ENCODE measurements around the gene SLC25A5.
"Not testable (repeated sequence)": the region's sequence is repeated elsewhere in the genome, so short reads cannot be mapped to it uniquely, and the experiment has no call there.

SLC25A5 gene

GRCh38 chrX:119503484-119503861, 35.2 kb downstream of the SLC25A5 start:
- peak overlapping the region; percentile 54 to 65 for H3K9ac ChIP-seq (ENCODE audit: low read depth in 1 of 2, low read length in 2 of 2)
- peaks cover 15 to 25% of the 10 kb centered on the region in 2 donors for H3K4me1 ChIP-seq (ENCODE audit: control insufficient read depth in 1 of 2, insufficient read depth in 2 of 2, low read length in 2 of 2)
- no peaks in the 10 kb centered on the region for H3K27me3 ChIP-seq (ENCODE audit: control insufficient read depth in 1 of 2, insufficient read depth in 2 of 2, low read length in 2 of 2)
- no peak overlapping the region for H3K4me3 ChIP-seq (ENCODE audit: low read depth in 1 of 2, low read length in 2 of 2)
- H3K9me3 ChIP-seq (ENCODE audit: control insufficient read depth in 1 of 2, low read length in 2 of 2): no peaks in the 10 kb centered on the region
- H3K36me3 ChIP-seq (ENCODE audit: control insufficient read depth in 1 of 2, insufficient read depth in 2 of 2, low read length in 2 of 2): no peaks in the 10 kb centered on the region
- H3K27ac ChIP-seq (ENCODE audit: low read depth, low read length): peak overlapping the region; percentile 89

- H3K27ac ChIP-seq (ENCODE audit: low read depth, low read length): not testable (repeated sequence)
These were observed 36.9 kb downstream of the SLC25A5 start for GRCh38 chrX:119505145-119505544.

DNA sequence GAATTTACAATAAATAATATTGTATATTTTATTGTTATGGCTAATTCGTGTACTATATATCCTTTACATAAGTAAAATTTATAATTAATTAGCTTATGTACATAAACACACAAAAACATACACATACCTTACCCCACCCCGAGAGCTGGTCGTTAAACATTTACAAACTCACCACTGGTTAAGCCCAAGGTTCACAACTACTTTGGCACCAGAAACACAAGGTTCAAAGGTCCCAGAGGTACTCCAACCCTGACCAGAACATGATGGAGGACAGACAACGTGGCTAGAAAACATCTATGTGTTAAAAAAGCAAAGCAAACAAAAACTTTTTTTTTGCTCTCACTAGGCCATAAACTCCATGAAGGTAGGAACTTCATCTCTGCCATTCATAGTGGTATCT, 37.7 kb downstream of the SLC25A5 start:
- no peaks in the 10 kb centered on the region for H3K36me3 ChIP-seq (ENCODE audit: control insufficient read depth in 1 of 2, insufficient read depth in 2 of 2, low read length in 2 of 2)

More at GRCh38 chrX:119505145-119505544, 36.9 kb downstream of the SLC25A5 start:
- not testable (repeated sequence) for H3K27me3 ChIP-seq (ENCODE audit: control insufficient read depth in 1 of 2, insufficient read depth in 2 of 2, low read length in 2 of 2); H3K9me3 ChIP-seq (ENCODE audit: control insufficient read depth in 1 of 2, low read length in 2 of 2); H3K36me3 ChIP-seq (ENCODE audit: control insufficient read depth in 1 of 2, insufficient read depth in 2 of 2, low read length in 2 of 2); H3K9ac ChIP-seq (ENCODE audit: low read depth in 1 of 2, low read length in 2 of 2); H3K4me3 ChIP-seq (ENCODE audit: low read depth in 1 of 2, low read length in 2 of 2)
- peaks cover 15 to 25% of the 10 kb centered on the region in 2 donors for H3K4me1 ChIP-seq (ENCODE audit: control insufficient read depth in 1 of 2, insufficient read depth in 2 of 2, low read length in 2 of 2)

DNA sequence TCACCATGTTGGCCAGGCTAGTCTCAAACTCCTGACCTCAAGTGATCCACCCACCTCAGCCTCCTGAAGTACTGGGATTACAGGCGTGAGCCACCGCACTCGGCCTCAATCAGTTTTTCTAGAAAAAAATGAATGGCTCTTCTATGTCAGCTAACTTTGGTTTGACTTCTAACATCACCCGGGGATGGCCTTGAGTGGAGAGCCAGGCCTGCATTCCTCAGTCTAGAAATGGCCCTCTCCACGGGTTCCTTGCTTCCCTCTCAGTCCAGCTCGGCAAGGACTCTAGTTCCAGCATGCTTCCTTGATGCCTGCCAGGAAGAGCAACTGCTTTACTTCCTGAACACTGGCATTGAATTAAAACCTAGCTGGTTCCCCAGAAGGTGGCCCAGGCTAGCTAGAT, 39.0 kb downstream of the SLC25A5 start:
- Histone ChIP-seq H3K27me3 (ENCODE audit: control insufficient read depth in 1 of 2, insufficient read depth in 2 of 2, low read length in 2 of 2) (no peaks in the 10 kb centered on the region), H3K4me1 (ENCODE audit: control insufficient read depth in 1 of 2, insufficient read depth in 2 of 2, low read length in 2 of 2) (peaks cover 11 to 12% of the 10 kb centered on the region in 2 donors), H3K9ac (ENCODE audit: low read depth in 1 of 2, low read length in 2 of 2) (peak overlapping the region in 1 of 2 donors; percentile 18), H3K9me3 (ENCODE audit: control insufficient read depth in 1 of 2, low read length in 2 of 2) (no peaks in the 10 kb centered on the region), H3K36me3 (ENCODE audit: control insufficient read depth in 1 of 2, insufficient read depth in 2 of 2, low read length in 2 of 2) (no peaks in the 10 kb centered on the region), H3K27ac (ENCODE audit: low read depth, low read length) (peak overlapping the region; percentile 25), H3K4me3 (ENCODE audit: low read depth in 1 of 2, low read length in 2 of 2) (no peak overlapping the region)

More for the DNA sequence above, 37.7 kb downstream of the SLC25A5 start:
- no peak overlapping the region for H3K4me3 ChIP-seq (ENCODE audit: low read depth in 1 of 2, low read length in 2 of 2)
- no peaks in the 10 kb centered on the region for H3K9me3 ChIP-seq (ENCODE audit: control insufficient read depth in 1 of 2, low read length in 2 of 2)
- H3K9ac ChIP-seq (ENCODE audit: low read depth in 1 of 2, low read length in 2 of 2): no peak overlapping the region
- H3K27me3 ChIP-seq (ENCODE audit: control insufficient read depth in 1 of 2, insufficient read depth in 2 of 2, low read length in 2 of 2): no peaks in the 10 kb centered on the region
- H3K4me1 ChIP-seq (ENCODE audit: control insufficient read depth in 1 of 2, insufficient read depth in 2 of 2, low read length in 2 of 2): peaks cover 15 to 19% of the 10 kb centered on the region in 2 donors
- no peak overlapping the region for H3K27ac ChIP-seq (ENCODE audit: low read depth, low read length)

DNA sequence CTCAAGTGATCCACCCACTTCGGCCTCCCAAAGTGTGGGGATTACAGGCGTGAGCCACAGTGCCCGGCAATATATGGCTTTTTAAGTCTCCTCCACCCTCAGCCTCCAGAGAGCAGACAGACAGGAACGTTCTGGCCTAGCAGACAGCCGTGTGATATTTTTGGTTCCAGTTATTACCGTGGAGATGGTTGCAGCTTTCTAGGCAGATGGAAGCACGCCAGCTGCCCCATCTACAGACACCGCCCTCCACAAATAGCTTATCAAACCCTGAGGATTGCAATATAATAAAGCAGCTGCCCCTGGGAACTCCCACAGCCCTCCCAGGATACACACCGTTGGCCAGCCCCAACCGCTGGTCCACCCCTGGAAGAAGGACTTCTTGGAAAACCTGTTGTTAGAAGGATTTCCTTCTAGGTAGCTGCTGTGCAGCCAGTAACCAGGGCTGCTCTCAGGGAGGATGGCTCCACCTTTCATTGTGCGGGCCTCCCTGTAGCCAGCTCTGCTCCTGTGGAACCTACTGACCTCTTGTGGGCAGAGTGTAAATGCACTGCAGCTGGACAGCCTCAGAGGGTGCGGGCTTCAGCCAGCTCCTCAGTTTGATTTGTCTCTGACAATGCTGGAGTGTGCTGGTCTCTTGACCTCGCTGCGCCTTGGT, 44.0 kb downstream of the SLC25A5 start:
- Histone ChIP-seq H3K27me3 (ENCODE audit: control insufficient read depth in 1 of 2, insufficient read depth in 2 of 2, low read length in 2 of 2) (no peaks in the 10 kb centered on the region), H3K4me3 (ENCODE audit: low read depth in 1 of 2, low read length in 2 of 2) (no peak overlapping the region), H3K9me3 (ENCODE audit: control insufficient read depth in 1 of 2, low read length in 2 of 2) (no peaks in the 10 kb centered on the region), H3K4me1 (ENCODE audit: control insufficient read depth in 1 of 2, insufficient read depth in 2 of 2, low read length in 2 of 2) (no peaks in the 10 kb centered on the region), H3K36me3 (ENCODE audit: control insufficient read depth in 1 of 2, insufficient read depth in 2 of 2, low read length in 2 of 2) (no peaks in the 10 kb centered on the region), H3K27ac (ENCODE audit: low read depth, low read length) (no peak overlapping the region), H3K9ac (ENCODE audit: low read depth in 1 of 2, low read length in 2 of 2) (no peak overlapping the region)

DNA sequence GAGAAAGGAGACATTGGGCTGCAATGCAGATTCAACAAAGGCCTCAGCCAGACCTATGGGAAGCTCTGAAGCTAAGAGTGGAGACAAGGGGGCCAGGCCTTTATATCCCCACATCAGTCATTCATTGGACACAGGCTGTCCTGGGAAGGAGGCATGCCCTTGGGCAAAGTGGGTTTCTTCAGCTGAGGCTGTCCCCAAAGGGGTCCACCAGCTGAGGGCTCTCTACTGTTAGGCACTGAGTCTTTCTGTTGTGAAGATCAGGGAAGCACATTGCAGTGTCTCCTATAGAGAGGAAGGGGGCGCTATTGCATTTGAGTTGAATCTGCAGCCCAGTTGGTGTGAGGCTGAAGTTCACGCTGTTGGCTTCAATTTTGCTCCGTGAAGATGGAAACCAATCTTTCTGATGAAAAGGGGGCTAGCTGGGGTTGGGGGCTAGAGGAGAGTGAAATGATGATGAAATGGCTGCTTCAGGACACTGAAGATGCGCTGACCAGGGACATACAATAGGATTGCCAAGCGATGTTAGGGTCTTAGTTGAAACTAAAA, 48.0 kb downstream of the SLC25A5 start:
- Histone ChIP-seq H3K9ac (ENCODE audit: low read depth in 1 of 2, low read length in 2 of 2) (no peak overlapping the region), H3K27ac (ENCODE audit: low read depth, low read length) (no peak overlapping the region), H3K4me3 (ENCODE audit: low read depth in 1 of 2, low read length in 2 of 2) (no peak overlapping the region), H3K9me3 (ENCODE audit: control insufficient read depth in 1 of 2, low read length in 2 of 2) (no peaks in the 10 kb centered on the region), H3K27me3 (ENCODE audit: control insufficient read depth in 1 of 2, insufficient read depth in 2 of 2, low read length in 2 of 2) (no peaks in the 10 kb centered on the region), H3K4me1 (ENCODE audit: control insufficient read depth in 1 of 2, insufficient read depth in 2 of 2, low read length in 2 of 2) (no peaks in the 10 kb centered on the region), H3K36me3 (ENCODE audit: control insufficient read depth in 1 of 2, insufficient read depth in 2 of 2, low read length in 2 of 2) (no peaks in the 10 kb centered on the region)

DNA sequence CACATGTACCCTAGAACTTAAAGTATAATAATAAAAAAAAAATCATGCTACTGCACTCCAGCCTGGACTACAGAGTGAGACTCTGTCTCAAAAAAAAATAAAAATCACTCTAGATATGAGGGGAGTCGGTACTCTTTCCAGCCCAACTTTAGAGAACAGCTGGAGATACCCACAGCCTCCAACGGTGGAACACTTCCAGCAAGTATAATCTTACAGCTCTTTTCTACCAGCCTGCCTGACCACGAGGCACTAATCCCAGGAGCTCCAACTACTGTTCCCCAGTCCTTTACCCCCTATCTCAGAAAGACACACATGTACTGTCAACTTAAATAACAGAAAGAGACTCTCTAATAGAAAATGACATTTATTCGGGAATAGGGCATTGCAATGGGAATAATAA, 50.1 kb downstream of the SLC25A5 start:
- Histone ChIP-seq H3K9ac (ENCODE audit: low read depth in 1 of 2, low read length in 2 of 2) (no peak overlapping the region), H3K27me3 (ENCODE audit: control insufficient read depth in 1 of 2, insufficient read depth in 2 of 2, low read length in 2 of 2) (no peaks in the 10 kb centered on the region), H3K4me3 (ENCODE audit: low read depth in 1 of 2, low read length in 2 of 2) (no peak overlapping the region), H3K27ac (ENCODE audit: low read depth, low read length) (no peak overlapping the region), H3K4me1 (ENCODE audit: control insufficient read depth in 1 of 2, insufficient read depth in 2 of 2, low read length in 2 of 2) (no peaks in the 10 kb centered on the region), H3K36me3 (ENCODE audit: control insufficient read depth in 1 of 2, insufficient read depth in 2 of 2, low read length in 2 of 2) (no peaks in the 10 kb centered on the region), H3K9me3 (ENCODE audit: control insufficient read depth in 1 of 2, low read length in 2 of 2) (no peaks in the 10 kb centered on the region)

All from duodenal mucosa (tissue), 2 donors.